ENCODE data around the gene ARHGEF17. TPM values are rescaled to one million over a fixed set of nuclear protein-coding genes. Genes with fewer than 3 reads are reported as not detected.
"Not testable (repeated sequence)": the region's sequence is repeated elsewhere in the genome, so short reads cannot be mapped to it uniquely, and the experiment has no call there.

ARHGEF17 gene, protein sequence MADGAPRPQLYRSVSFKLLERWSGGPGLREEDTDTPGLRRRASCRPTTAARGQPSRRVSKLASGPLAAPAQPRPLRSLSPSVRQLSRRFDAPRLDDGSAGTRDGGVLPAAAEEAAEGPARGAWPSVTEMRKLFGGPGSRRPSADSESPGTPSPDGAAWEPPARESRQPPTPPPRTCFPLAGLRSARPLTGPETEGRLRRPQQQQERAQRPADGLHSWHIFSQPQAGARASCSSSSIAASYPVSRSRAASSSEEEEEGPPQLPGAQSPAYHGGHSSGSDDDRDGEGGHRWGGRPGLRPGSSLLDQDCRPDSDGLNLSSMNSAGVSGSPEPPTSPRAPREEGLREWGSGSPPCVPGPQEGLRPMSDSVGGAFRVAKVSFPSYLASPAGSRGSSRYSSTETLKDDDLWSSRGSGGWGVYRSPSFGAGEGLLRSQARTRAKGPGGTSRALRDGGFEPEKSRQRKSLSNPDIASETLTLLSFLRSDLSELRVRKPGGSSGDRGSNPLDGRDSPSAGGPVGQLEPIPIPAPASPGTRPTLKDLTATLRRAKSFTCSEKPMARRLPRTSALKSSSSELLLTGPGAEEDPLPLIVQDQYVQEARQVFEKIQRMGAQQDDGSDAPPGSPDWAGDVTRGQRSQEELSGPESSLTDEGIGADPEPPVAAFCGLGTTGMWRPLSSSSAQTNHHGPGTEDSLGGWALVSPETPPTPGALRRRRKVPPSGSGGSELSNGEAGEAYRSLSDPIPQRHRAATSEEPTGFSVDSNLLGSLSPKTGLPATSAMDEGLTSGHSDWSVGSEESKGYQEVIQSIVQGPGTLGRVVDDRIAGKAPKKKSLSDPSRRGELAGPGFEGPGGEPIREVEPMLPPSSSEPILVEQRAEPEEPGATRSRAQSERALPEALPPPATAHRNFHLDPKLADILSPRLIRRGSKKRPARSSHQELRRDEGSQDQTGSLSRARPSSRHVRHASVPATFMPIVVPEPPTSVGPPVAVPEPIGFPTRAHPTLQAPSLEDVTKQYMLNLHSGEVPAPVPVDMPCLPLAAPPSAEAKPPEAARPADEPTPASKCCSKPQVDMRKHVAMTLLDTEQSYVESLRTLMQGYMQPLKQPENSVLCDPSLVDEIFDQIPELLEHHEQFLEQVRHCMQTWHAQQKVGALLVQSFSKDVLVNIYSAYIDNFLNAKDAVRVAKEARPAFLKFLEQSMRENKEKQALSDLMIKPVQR (N-terminal part only)
- total RNA-seq: 13.0 and 24.2 TPM in 2 replicates

GRCh38 chr11:73308003-73308960, at the start of gene ARHGEF17:
Gene ARHGEF17 (plus strand): TSS chr11:73308276. CDS start chr11:73308639, 363 bp downstream.
- DNase-seq (ENCODE audit: low read depth, low spot score): peak; percentile 44

- no peak for DNase-seq (ENCODE audit: low read depth, low spot score)
Measured at GRCh38 chr11:73259406-73260126, 48.5 kb upstream of the ARHGEF17 start.

DNA sequence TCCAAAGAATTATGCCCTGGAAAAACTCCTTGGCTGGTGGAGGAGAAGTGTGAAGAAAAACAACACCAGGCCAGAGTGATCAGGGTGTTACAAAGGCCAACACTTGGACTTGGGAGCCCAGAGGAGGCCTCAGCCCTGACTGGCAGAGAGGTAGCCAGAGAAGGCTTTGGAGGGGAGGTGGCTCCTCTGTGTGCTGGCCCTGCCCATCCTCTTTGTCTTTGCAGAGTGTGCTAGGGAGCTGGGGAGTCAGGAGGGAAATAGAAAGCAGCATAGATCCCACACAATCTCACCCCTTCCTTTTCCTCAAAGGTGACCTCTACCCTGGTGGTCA, 48.0 kb upstream of the ARHGEF17 start:
- DNase-seq (ENCODE audit: low read depth, low spot score): no peak

GRCh38 chr11:73262851-73263495, 45.1 kb upstream of the ARHGEF17 start:
- DNase-seq (ENCODE audit: low read depth, low spot score): no peak

DNA sequence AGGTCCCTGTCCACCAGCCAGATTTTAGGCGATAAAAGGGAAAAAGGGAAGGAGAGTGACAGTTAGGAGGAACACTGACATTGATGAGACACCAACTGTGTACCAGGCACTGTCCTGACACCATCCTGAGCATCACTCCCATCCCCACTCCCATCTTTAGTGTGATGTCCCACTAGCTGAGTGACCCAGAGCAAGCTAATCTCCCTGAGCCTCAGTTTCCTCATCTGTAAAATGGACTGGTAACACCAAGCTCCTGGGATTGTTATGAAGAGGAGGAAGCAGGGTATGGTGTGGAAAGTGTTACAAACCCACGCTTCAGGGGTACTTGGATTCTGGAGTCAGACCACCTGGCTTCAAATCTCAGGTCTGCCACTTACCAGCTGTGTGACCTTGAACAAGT, 44.4 kb upstream of the ARHGEF17 start:
- DNase-seq (ENCODE audit: low read depth, low spot score): no peak

GRCh38 chr11:73265278-73265810, 42.7 kb upstream of the ARHGEF17 start:
- DNase-seq (ENCODE audit: low read depth, low spot score): no peak

GRCh38 chr11:73265853-73266645, 42.0 kb upstream of the ARHGEF17 start:
- no peak for DNase-seq (ENCODE audit: low read depth, low spot score)

GRCh38 chr11:73266646-73267020, 41.4 kb upstream of the ARHGEF17 start:
- no peak for DNase-seq (ENCODE audit: low read depth, low spot score)

- no peak for DNase-seq (ENCODE audit: low read depth, low spot score)
Measured at GRCh38 chr11:73267122-73267846, 40.8 kb upstream of the ARHGEF17 start.

- no peak for DNase-seq (ENCODE audit: low read depth, low spot score)
Measured at GRCh38 chr11:73267906-73268540, 40.1 kb upstream of the ARHGEF17 start.

- DNase-seq (ENCODE audit: low read depth, low spot score): no peak
Measured at GRCh38 chr11:73268671-73269271, 39.3 kb upstream of the ARHGEF17 start.

- DNase-seq (ENCODE audit: low read depth, low spot score): no peak
Measured at GRCh38 chr11:73269459-73270015, 38.5 kb upstream of the ARHGEF17 start.

- DNase-seq (ENCODE audit: low read depth, low spot score): no peak
Measured at GRCh38 chr11:73270016-73270854, 37.8 kb upstream of the ARHGEF17 start.

GRCh38 chr11:73270855-73271477, 37.1 kb upstream of the ARHGEF17 start:
- no peak for DNase-seq (ENCODE audit: low read depth, low spot score)

GRCh38 chr11:73271478-73271865, 36.6 kb upstream of the ARHGEF17 start:
- not testable (repeated sequence) for DNase-seq (ENCODE audit: low read depth, low spot score)
